Endothelial cell of umbilical vein (primary cell): ENCODE results near the gene DYNLRB2.

Experiments
- EZH2 ChIP-seq: IDR thresholded peaks from 2 replicates; pipeline ENCODE4 v1.6.1; 2012; ENCODE audit warnings: borderline replicate concordance, low read depth, mild to moderate bottlenecking, moderate library complexity, low read length, inconsistent platforms; ENCODE audit not compliant: severe bottlenecking
- FOS ChIP-seq: IDR thresholded peaks from 2 replicates; pipeline ENCODE4 v1.6.1; 2011; ENCODE audit warnings: mild to moderate bottlenecking, low read length, moderate library complexity, borderline replicate concordance; ENCODE audit not compliant: insufficient read depth
- GATA2 ChIP-seq: IDR thresholded peaks from 2 replicates; pipeline ENCODE4 v1.7.0; 2011; ENCODE audit warnings: low read depth, mild to moderate bottlenecking, moderate library complexity, mixed read lengths, low read length; ENCODE audit not compliant: insufficient read length, insufficient read depth
- JUN ChIP-seq: IDR thresholded peaks from 2 replicates; pipeline ENCODE4 v1.6.1; 2011; ENCODE audit warnings: borderline replicate concordance, low read depth; ENCODE audit not compliant: insufficient read length, insufficient read depth
- MAX ChIP-seq: IDR thresholded peaks from 2 replicates; pipeline ENCODE4 v1.6.1; 2011; ENCODE audit not compliant: insufficient read depth, insufficient read length
- MYC ChIP-seq: IDR thresholded peaks from one replicate; pipeline ENCODE4 v1.6.1; 2011; ENCODE audit warnings: mild to moderate bottlenecking, low read depth, low read length
- POLR2A ChIP-seq: IDR thresholded peaks from 2 replicates; pipeline ENCODE4 v1.6.1; 2012; ENCODE audit warnings: low read depth, mild to moderate bottlenecking, control low read depth, low read length
- POLR2AphosphoS5 ChIP-seq: IDR thresholded peaks from 2 replicates; pipeline ENCODE4 v1.6.1; 2012; ENCODE audit warnings: low read depth, mild to moderate bottlenecking, control low read depth, low read length, moderate library complexity; ENCODE audit not compliant: insufficient read depth
- TF ChIP-seq, protein P1 (sequence below), 2 donors: IDR thresholded peaks; 1 replicate in 1 of 2; 2 replicates in 1 of 2; pipeline ENCODE4 v1.5.1; 2011; ENCODE audit warnings: low read length in 2 of 2, mild to moderate bottlenecking in 2 of 2, moderate library complexity in 2 of 2, control low read depth in 1 of 2, inconsistent platforms in 1 of 2, low read depth in 1 of 2; ENCODE audit not compliant: insufficient read depth in 1 of 2; ENCODE audit errors: extremely low read depth in 1 of 2

DNA sequence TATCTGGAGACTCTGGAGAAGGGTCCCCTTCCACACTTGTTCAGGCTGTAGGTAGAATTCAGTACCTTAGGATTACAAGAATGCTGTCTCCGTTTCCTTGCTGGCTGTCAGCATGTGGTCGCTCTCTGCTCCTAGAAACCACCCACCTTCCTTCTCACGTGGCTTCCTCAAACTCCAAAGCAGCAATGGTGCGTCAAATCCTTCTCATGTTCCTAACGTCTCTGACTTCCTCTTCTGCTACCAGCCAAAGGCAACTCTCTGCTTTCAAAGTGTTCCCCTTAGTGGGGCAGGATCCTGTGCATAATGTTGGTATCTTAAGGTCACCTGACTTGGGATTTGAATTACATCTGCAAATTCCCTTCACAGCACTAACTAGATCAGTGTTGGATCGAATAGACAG, 30.9 kb upstream of the DYNLRB2 start:
- TF ChIP-seq GATA2 (no peak), EZH2 (no peak), POLR2AphosphoS5 (no peak), POLR2A (no peak), MAX (no peak), JUN (no peak), FOS (no peak), MYC (no peak)
- TF ChIP-seq, protein P1, sequence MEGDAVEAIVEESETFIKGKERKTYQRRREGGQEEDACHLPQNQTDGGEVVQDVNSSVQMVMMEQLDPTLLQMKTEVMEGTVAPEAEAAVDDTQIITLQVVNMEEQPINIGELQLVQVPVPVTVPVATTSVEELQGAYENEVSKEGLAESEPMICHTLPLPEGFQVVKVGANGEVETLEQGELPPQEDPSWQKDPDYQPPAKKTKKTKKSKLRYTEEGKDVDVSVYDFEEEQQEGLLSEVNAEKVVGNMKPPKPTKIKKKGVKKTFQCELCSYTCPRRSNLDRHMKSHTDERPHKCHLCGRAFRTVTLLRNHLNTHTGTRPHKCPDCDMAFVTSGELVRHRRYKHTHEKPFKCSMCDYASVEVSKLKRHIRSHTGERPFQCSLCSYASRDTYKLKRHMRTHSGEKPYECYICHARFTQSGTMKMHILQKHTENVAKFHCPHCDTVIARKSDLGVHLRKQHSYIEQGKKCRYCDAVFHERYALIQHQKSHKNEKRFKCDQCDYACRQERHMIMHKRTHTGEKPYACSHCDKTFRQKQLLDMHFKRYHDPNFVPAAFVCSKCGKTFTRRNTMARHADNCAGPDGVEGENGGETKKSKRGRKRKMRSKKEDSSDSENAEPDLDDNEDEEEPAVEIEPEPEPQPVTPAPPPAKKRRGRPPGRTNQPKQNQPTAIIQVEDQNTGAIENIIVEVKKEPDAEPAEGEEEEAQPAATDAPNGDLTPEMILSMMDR (IDR thresholded peaks at IDR 0.05; ENCODE audit: extremely low read depth in 1 of 2, insufficient read depth in 1 of 2, low read depth in 1 of 2, low read length in 2 of 2): no peak
